Heart left ventricle (tissue), 16 donors: ENCODE measurements around the gene GPR153. TPM values are rescaled to one million over a fixed set of nuclear protein-coding genes. Genes with fewer than 3 reads are reported as not detected.
A peak's percentile ranks its signal among the peaks of the same experiment; 100 is the strongest.

Source experiments
- ATAC-seq, 4 donors: fragments of 200-7000 bp; cut with Tn5 transposase; one replicate each; pipeline ENCODE4 v1.9.1; 2020 to 2022; ENCODE audit warnings: moderate library complexity in 4 of 4, mild to moderate bottlenecking in 3 of 4, moderate number of reproducible peaks in 1 of 4
- DNase-seq, 5 donors: peaks; one replicate each; pipeline ENCODE4 v3.0.0-alpha.2; 2020
- H3K27ac ChIP-seq, 12 donors: fragments of 200-600 bp; sonication (generic) in 4 of 12; one replicate each; pipeline versions ENCODE4 v1.5.0 to v1.8.0; 2016 to 2022; ENCODE audit warnings: mild to moderate bottlenecking in 2 of 12
- H3K27me3 ChIP-seq, 9 donors: fragments of 200-600 bp; sonication (generic) in 2 of 9; one replicate each; pipeline versions ENCODE4 v1.5.1 to v1.8.0; 2016 to 2022; ENCODE audit warnings: mild to moderate bottlenecking in 3 of 9
- H3K36me3 ChIP-seq, 9 donors: fragments of 200-600 bp; sonication (generic) in 2 of 9; one replicate each; pipeline versions ENCODE4 v1.5.0 to v1.8.0; 2018 to 2022; ENCODE audit warnings: mild to moderate bottlenecking in 2 of 9
- H3K4me1 ChIP-seq, 12 donors: fragments of 200-600 bp; sonication (generic) in 4 of 12; one replicate each; pipeline versions ENCODE4 v1.5.0 to v1.8.0; 2016 to 2022; ENCODE audit warnings: mild to moderate bottlenecking in 3 of 12
- H3K4me3 ChIP-seq, 12 donors: fragments of 200-600 bp; sonication (generic) in 4 of 12; one replicate each; pipeline versions ENCODE4 v1.5.0 to v1.8.0; 2017 to 2022; ENCODE audit warnings: mild to moderate bottlenecking in 9 of 12, moderate library complexity in 4 of 12
- H3K9me3 ChIP-seq, 12 donors: fragments of 200-600 bp; sonication (generic) in 4 of 12; one replicate each; pipeline versions ENCODE4 v1.5.0 to v1.8.0; 2016 to 2022; ENCODE audit warnings: mild to moderate bottlenecking in 1 of 12
- CTCF ChIP-seq, 12 donors: fragments of 200-600 bp; sonication (generic) in 4 of 12; IDR thresholded peaks; one replicate each; pipeline versions ENCODE4 v1.5.0 to v1.8.0; 2018 to 2022; ENCODE audit warnings: antibody characterized with exemption in 12 of 12, mild to moderate bottlenecking in 5 of 12
- POLR2A ChIP-seq, 2 donors: fragments of 450-650 bp; IDR thresholded peaks; one replicate each; pipeline ENCODE4 v1.6.1; 2017; ENCODE audit warnings: antibody characterized with exemption in 2 of 2, mild to moderate bottlenecking in 2 of 2, moderate library complexity in 2 of 2
- WGBS, 4 donors: extraction: QIAGEN DNeasy Blood & Tissue Kit in 2 of 4; methylation state at CpG; one replicate each; pipeline versions ENCODE4 v1.1.5 to v1.1.7; 2013 to 2018; 5-methylcytosine and 5-hydroxymethylcytosine counted together
- intact Hi-C, 10 donors: fragments of 100-400 bp; cut with DNase I; formaldehyde crosslinking; loops; one replicate each; pipeline versions ENCODE4 v1.11.1 to v1.14.2; 2022
- polyA plus RNA-seq, 2 donors: library from polyadenylated mRNA; stranded (reverse); fragments of 200-250 nt; gene quantifications; one replicate each; pipeline ENCODE4 v1.2.3, GENCODE V29; 2013
- total RNA-seq, 9 donors: library from RNA; depleted of rRNA in 2 of 9; stranded (reverse); fragments of >200 nt in 2 of 9; fragmentation: NEBNext Ultra II Directional in 3 of 9; extraction: Animal tissue kit (Norgen Biotek cat#: 25700) in 3 of 9; gene quantifications; one replicate each; pipeline versions ENCODE4 v1.1.0 to v1.2.4, GENCODE V29; 2016 to 2023
- donor health status: ischemic (EF 13 %, LVEDD 7.1; RV severe dilation, severe dysfunction).
- donor health status: healthy with polysubstance abuse.
- donor health status: DM: no; HTN: yes; CAD: no.
- donor health status: DM: no; HTN: no; CAD: no.
- donor health status: ischemic (EF 25% LVEDD 6.9; RV normal size, moderate dysfunction).
- donor health status: ischemic (EF 25% LVEDD 5.7; RV mildly dilated, moderate dysfunction).
- donor health status: healthy.
- donor health status: DM: yes; HTN: yes; CAD: no.
- donor health status: ischemic (EF 35%, LVEDD 5.7; RV mildly dilated, moderate dysfunction).
- donor health status: nonischemic (EF 11% LVEDD 7.7; RV severe dilation, severe dysfunction).
- donor health status: DM: yes; HTN: yes; CAD: no.
- donor health status: PGD.
- donor health status: ischemic (EF 29% LVEDD 5.4; RV normal size, mild dysfunction).
- donor health status: nonischemic (EF 23%, LVEDD 6.1; RV moderate dilation, normal function).

The GPR153 gene
- total and polyA plus RNA-seq, 11 donors: 2.7 to 30.0 (median 4.7) TPM

DNA sequence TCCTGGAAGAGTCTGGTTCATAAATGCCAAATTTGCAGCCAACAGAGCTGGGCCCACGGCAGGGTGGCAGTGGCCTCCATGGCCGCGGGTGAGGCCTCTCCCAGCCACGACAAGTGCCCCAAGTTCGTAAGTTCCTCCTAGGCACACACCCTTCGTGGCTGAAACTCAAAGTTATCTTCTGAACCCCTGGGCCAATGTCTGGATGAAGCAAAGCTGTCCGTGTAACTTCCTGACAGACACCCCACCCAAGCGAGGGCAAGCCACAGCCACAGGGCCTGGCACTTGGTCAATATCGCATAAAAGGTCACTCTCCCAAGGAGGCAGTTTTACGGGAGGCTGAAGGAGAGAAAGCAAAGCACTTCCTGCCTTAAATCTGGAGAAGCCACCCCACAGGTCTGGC is 27.8 kb upstream of the GPR153 start:
- Histone ChIP-seq H3K27me3 (no peaks in the 10 kb centered on the region), H3K4me3 (no peak overlapping the region), H3K9me3 (no peaks in the 10 kb centered on the region), H3K4me1 (peaks cover 0 to 26% (median 8%) of the 10 kb centered on the region in 12 donors), H3K27ac (no peak overlapping the region), H3K36me3 (peaks cover 0 to 3% (median 0%) of the 10 kb centered on the region in 9 donors)
- WGBS, 4 donors: 81 to 86% (median 85%) methylated on average over 7 to 10 of the region's 10 CpGs
- intact Hi-C loops: no loop called here
- TF ChIP-seq CTCF (IDR thresholded peaks at IDR 0.05) (no peak), POLR2A (IDR thresholded peaks at IDR 0.05) (no peak)
- DNase-seq: no peak
- no peak for ATAC-seq

DNA sequence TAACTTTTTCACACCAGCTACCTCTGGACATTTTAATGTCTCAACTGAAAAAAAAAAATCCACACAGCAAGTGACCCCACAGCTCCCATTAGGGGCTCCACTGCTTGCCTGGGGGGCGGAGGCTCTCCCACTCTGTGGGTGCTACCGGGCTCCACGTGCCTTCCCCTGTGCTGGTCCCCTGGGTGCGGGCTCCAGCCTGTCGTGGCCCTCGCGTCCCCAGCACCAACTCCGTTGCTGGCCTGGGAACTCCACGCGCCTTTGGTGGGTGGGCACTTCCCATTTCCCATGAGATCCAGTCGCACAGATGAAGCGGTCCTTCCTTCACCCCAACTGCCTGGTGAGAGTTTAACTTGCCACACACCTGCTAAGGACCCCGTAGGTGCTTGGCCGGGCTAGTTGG is 27.1 kb upstream of the GPR153 start:
- no peak for ATAC-seq

GRCh38 chr1:6287431-6287886 is 26.6 kb upstream of the GPR153 start:
- Histone ChIP-seq H3K27me3 (no peaks in the 10 kb centered on the region), H3K36me3 (no peaks in the 10 kb centered on the region), H3K4me1 (peaks cover 0 to 26% (median 8%) of the 10 kb centered on the region in 12 donors), H3K27ac (peak overlapping the region in 1 of 12 donors; percentile 39), H3K4me3 (no peak overlapping the region), H3K9me3 (no peaks in the 10 kb centered on the region)
- intact Hi-C loops: no loop called here
- no peak for ATAC-seq
- no peak for DNase-seq
- 84 to 90% (median 86%) methylated on average over 10 of the region's 10 CpGs for WGBS, 4 donors
- TF ChIP-seq CTCF (IDR thresholded peaks at IDR 0.05) (no peak), POLR2A (IDR thresholded peaks at IDR 0.05) (no peak)

More for the DNA sequence above, 27.1 kb upstream of the GPR153 start:
- intact Hi-C loops: no loop called here
- Histone ChIP-seq H3K4me1 (peaks cover 0 to 26% (median 8%) of the 10 kb centered on the region in 12 donors), H3K9me3 (no peaks in the 10 kb centered on the region), H3K36me3 (no peaks in the 10 kb centered on the region), H3K27me3 (no peaks in the 10 kb centered on the region), H3K27ac (peak overlapping the region in 2 of 12 donors; percentile 39 to 59), H3K4me3 (no peak overlapping the region)
- no peak for TF ChIP-seq POLR2A (IDR thresholded peaks at IDR 0.05)
- TF ChIP-seq CTCF (IDR thresholded peaks at IDR 0.05): no peak
- 88 to 96% (median 94%) methylated on average over 14 of the region's 14 CpGs for WGBS, 4 donors
- DNase-seq: no peak

GRCh38 chr1:6287029-6287428 is 26.1 kb upstream of the GPR153 start:
- 89 to 94% (median 91%) methylated on average over 13 of the region's 13 CpGs for WGBS, 4 donors
- Histone ChIP-seq H3K36me3 (no peaks in the 10 kb centered on the region), H3K27me3 (no peaks in the 10 kb centered on the region), H3K4me3 (no peak overlapping the region), H3K27ac (no peak overlapping the region), H3K4me1 (peaks cover 0 to 26% (median 8%) of the 10 kb centered on the region in 12 donors), H3K9me3 (no peaks in the 10 kb centered on the region)
- TF ChIP-seq POLR2A (IDR thresholded peaks at IDR 0.05) (no peak), CTCF (IDR thresholded peaks at IDR 0.05) (no peak)
- intact Hi-C loops: no loop called here
- DNase-seq (no peak), ATAC-seq (no peak)
